Body of pancreas (tissue), 4 donors: ENCODE results near the gene ZNF579. TPM values are rescaled to one million over a fixed set of nuclear protein-coding genes. Genes with fewer than 3 reads are reported as not detected.

Experiments used
- ATAC-seq: fragments of 150-250 bp; one replicate; pipeline ENCODE4 v1.9.1; 2016
- DNase-seq, 4 donors: peaks; one replicate each; pipeline ENCODE4 v3.0.0-alpha.2; 2019
- H3K27ac ChIP-seq, 4 donors: fragments of 200-600 bp; sonication (generic); 1 replicate in 3 of 4; 2 replicates in 1 of 4; pipeline versions ENCODE4 v1.5.1 to v1.6.1; 2016 to 2019; ENCODE audit warnings: mild to moderate bottlenecking in 1 of 4, mixed read lengths in 1 of 4, moderate library complexity in 1 of 4
- H3K27me3 ChIP-seq, 2 donors: fragments of 200-600 bp; sonication (generic); one replicate each; pipeline ENCODE4 v1.6.0; 2016; ENCODE audit warnings: mild to moderate bottlenecking in 1 of 2
- H3K36me3 ChIP-seq, 2 donors: fragments of 200-600 bp; sonication (generic); replicated peaks in 1 of 2; 2 replicates each; pipeline ENCODE4 v1.5.1; 2016; ENCODE audit warnings: low read depth in 2 of 2; ENCODE audit not compliant: insufficient read depth in 1 of 2
- H3K4me1 ChIP-seq: fragments of 200-600 bp; sonication (generic); one replicate; pipeline ENCODE4 v1.6.0; 2016
- H3K4me3 ChIP-seq, 2 donors: fragments of 200-600 bp; sonication (generic); 1 replicate in 1 of 2; 2 replicates in 1 of 2; pipeline ENCODE4 v1.5.1; 2016 to 2019
- H3K9me3 ChIP-seq, 3 donors: fragments of 200-600 bp; sonication (generic); 1 replicate in 2 of 3; 2 replicates in 1 of 3; pipeline ENCODE4 v1.5.1; 2016
- CTCF ChIP-seq, 7 experiments: fragments of 450-650 bp in 4 of 7; fragments of 200-600 bp in 3 of 7; sonication (generic) in 3 of 7; IDR thresholded peaks; one replicate each; pipeline ENCODE4 v1.5.1; 2016 to 2019; ENCODE audit warnings: antibody characterized with exemption in 7 of 7
- POLR2A ChIP-seq, 3 donors: fragments of 450-650 bp; IDR thresholded peaks; one replicate each; pipeline ENCODE4 v1.6.1; 2016; ENCODE audit warnings: antibody characterized with exemption in 3 of 3, mild to moderate bottlenecking in 2 of 3
- WGBS, 2 donors: methylation state at CpG; one replicate each; pipeline ENCODE4 v1.1.5; 2017; 5-methylcytosine and 5-hydroxymethylcytosine counted together
- intact Hi-C: fragments of 100-400 bp; cut with DNase I; formaldehyde crosslinking; loops from one replicate; pipeline ENCODE4 v1.15.1; 2023
- total RNA-seq, 2 donors: library from RNA; depleted of rRNA; stranded (reverse); fragments of >200 nt; gene quantifications; one replicate each; pipeline ENCODE4 v1.1.0, GENCODE V29; 2016

The ZNF579 gene
- total RNA-seq, 2 donors from 2014 or later = 3.3 to 6.2 TPM

DNA sequence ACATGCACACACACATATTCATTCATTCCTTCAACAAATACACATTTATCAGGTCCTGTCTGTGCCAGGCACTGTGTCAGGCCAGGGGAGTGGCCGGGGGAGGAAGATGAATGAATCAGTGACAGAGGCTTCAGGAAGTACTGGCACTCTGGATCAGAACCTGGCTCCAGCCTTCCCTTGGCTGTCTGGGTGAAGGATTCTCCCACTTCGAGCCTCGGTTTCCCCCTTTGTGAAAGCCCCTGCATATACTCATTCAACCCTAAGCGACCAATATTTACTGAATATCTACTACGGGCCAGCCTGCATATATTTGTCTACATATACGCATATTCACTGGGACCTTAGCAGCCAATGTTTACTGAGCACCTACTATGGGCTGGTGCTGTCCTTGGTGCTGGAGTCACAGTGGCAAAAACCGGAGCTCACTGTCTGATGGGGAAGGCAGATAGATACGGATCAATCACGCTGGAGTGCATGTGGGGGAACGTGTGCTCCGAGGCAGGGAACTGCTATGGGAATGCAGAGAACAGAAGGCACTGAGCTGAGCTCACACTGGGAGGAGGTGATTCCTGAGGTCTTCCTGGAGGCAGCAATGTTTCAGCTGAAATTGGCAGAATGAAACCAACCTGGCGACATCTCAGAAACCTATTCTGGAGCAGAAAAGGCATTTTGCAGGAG lies 636 bp upstream of the ZNF579 start:
- Histone ChIP-seq H3K27ac (peak overlapping the region; percentile 71 to 95 (median 89)), H3K4me1 (peaks cover 36% of the 10 kb centered on the region), H3K9me3 (no peaks in the 10 kb centered on the region), H3K4me3 (peak overlapping the region; percentile 96), H3K27me3 (no peaks in the 10 kb centered on the region), H3K36me3 (no peaks in the 10 kb centered on the region)
- intact Hi-C loops = no loop called here
- ATAC-seq = peak; percentile 6
- DNase-seq = peak in 1 of 4 donors; percentile 50
- 10 to 18% methylated on average over 11 to 12 of the region's 12 CpGs for WGBS, 2 donors
- TF ChIP-seq POLR2A (IDR thresholded peaks at IDR 0.05) (no peak), CTCF (IDR thresholded peaks at IDR 0.05) (no peak)

GRCh38 chr19:55579766-55580621 lies 654 bp downstream of the ZNF579 start:
- TF ChIP-seq CTCF (IDR thresholded peaks at IDR 0.05) (no peak), POLR2A (IDR thresholded peaks at IDR 0.05) (no peak)
- ATAC-seq = peak; percentile 3
- peak overlapping the region; percentile 96 for H3K4me3 ChIP-seq
- no peaks in the 10 kb centered on the region for H3K36me3 ChIP-seq
- 11 to 19% methylated on average over 13 to 20 of the region's 20 CpGs for WGBS, 2 donors
- H3K27me3 ChIP-seq = no peaks in the 10 kb centered on the region
- H3K9me3 ChIP-seq = no peaks in the 10 kb centered on the region
- DNase-seq = no peak
- H3K4me1 ChIP-seq = peaks cover 27% of the 10 kb centered on the region
- intact Hi-C loops = no loop called here
- H3K27ac ChIP-seq = peak overlapping the region; percentile 71 to 95 (median 89)

GRCh38 chr19:55578761-55579747 lies 1.6 kb downstream of the ZNF579 start:
- intact Hi-C loops = no loop called here

More at GRCh38 chr19:55578761-55579747, 1.6 kb downstream of the ZNF579 start:
- DNase-seq = no peak
- Histone ChIP-seq H3K4me3 (no peak overlapping the region), H3K27me3 (no peaks in the 10 kb centered on the region), H3K9me3 (no peaks in the 10 kb centered on the region), H3K27ac (no peak overlapping the region), H3K4me1 (peaks cover 27% of the 10 kb centered on the region), H3K36me3 (no peaks in the 10 kb centered on the region)
- 91 to 93% methylated on average over 45 to 75 of the region's 90 CpGs for WGBS, 2 donors
- ATAC-seq = no peak
- no peak for TF ChIP-seq CTCF (IDR thresholded peaks at IDR 0.05)
- TF ChIP-seq POLR2A (IDR thresholded peaks at IDR 0.05) = no peak
